Fibroblast of skin of abdomen (primary cell): ENCODE measurements around the gene PHF20.
"Not testable (repeated sequence)": the region's sequence is repeated elsewhere in the genome, so short reads cannot be mapped to it uniquely, and the experiment has no call there.

Experiments used
- DNase-seq: peaks from one replicate; pipeline ENCODE4 v3.0.0-alpha.2; 2013

Gene PHF20

DNA sequence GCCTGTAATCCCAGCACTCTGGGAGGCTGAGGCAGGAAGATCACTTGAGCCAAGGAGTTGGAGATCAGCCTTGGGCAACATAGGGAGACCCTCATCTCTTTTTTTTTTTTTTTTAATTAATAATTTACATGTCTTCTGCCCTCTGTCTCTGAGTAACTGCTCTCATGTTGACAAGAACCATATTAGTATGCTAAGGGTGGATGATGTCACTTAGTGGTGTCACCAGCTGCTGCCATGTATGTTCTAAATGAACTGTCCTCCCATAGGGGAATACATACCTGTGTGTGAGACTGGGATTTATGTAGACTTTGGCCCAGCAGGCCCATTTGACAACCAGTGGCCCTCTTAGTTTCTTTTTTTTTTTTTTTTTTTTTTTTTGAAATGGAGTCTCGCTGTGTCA is 116.8 kb downstream of the PHF20 start:
- no peak for DNase-seq

DNA sequence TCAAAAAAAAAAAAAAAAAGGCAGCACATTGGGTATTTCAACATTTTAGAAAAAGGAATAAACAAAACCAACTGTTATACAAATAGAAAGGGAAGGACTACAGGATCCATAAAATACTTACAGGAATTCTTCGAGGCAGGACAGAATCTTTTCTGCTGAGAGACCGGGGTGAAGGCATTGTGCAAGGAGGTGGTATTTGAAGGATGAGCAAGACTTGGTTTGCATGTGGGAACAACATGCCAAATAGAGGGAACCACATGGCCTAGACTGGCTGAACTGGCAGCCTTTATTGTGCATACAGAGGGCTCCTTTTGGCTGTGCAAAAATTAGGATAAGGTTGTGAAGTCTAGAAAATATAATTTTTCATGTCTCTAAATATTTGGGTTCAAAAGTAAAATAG is 119.6 kb downstream of the PHF20 start:
- DNase-seq = peak; percentile 62

DNA sequence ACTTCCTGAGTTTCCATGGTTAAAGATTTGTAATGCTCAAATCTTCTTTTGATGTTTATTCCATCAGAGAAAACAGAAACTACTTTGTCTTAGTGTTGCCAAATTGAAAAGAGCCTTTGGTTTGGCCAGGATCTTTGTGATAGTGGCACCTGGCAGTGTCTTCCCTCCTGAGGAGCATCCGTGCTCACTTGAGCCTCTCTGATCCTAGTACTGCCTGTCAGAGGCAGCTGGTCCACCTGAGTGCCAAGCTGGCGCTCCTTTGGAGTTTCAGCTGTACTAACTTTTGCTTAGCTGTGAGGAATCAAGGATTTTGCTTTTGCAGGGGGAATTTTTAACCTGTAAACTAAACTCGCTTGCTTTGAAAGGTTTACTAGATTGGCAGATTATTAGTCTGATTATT is 121.1 kb downstream of the PHF20 start:
- DNase-seq = no peak

DNA sequence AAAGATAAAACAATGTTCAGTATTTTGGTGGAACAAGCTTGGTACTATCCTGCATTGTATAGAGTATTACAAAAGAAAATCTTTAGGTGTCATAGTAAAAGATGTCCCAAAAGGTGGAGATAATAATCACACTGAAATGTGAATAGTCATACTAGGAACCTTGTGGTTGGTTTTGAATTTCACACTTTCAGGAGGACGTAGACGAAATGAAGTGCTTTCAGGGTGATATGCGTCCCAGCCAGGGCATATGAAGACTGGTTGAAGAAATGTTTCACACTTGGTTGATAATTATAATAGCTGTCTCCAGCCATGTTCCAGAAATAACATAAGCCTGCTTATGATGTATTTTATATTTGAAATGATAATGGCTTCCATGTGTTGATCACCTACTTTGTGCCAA is 122.1 kb downstream of the PHF20 start:
- DNase-seq = no peak

DNA sequence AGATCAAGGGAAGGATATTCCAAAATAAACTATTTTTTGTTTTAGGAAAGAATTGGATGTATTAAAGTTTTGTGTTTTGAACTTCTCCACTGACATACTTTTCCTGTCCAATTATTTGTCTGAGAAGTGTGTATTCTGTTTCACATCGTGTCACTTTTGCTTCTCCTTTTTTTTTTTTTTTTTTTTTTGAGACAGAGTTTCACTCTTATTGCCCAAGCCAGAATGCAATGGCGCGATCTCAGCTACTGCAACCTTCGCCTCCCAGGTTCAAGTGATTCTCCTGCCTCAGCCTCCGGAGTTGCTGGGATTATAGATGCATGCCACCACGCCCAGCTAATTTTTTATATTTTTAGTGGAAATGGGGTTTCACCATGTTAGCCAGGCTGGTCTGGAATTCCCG is 123.7 kb downstream of the PHF20 start:
- not testable (repeated sequence) for DNase-seq

DNA sequence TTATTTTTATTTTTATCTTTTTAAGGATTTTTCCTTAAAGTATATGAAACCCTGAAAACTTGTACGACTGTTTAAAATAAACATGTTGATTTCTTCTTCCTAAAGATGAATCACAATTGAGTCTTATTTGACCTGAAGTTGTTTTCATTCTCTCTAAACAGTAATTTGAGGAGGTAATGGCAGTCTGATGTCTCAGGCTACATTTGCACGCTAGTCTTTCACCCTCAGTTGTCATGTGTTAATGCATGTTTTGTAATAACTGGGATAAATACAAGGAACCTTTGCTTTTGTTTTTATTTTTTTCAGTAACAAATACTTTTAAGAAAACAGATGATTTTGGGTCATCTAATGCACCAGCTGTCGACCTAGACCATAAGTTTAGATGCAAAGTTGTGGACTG is 127.2 kb downstream of the PHF20 start:
- no peak for DNase-seq

DNA sequence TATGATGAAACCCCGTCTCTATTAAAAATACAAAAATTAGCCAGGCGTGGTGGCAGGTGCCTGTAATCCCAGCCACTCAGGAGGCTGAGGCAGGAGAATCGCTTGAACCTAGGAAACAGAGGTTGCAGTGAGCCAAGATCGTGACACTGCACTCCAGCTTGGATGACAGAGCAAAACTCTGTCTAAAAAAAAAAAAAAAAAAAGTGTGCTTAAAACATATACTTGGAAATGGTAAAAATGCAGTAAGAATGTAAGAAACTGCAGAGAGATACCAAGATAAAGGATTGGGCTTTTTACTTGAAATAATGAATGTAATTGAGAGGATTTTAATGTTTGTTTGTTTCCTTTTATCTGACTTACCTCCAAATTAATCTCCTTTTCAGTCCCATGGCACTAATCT is 129.4 kb downstream of the PHF20 start:
- DNase-seq = not testable (repeated sequence)

DNA sequence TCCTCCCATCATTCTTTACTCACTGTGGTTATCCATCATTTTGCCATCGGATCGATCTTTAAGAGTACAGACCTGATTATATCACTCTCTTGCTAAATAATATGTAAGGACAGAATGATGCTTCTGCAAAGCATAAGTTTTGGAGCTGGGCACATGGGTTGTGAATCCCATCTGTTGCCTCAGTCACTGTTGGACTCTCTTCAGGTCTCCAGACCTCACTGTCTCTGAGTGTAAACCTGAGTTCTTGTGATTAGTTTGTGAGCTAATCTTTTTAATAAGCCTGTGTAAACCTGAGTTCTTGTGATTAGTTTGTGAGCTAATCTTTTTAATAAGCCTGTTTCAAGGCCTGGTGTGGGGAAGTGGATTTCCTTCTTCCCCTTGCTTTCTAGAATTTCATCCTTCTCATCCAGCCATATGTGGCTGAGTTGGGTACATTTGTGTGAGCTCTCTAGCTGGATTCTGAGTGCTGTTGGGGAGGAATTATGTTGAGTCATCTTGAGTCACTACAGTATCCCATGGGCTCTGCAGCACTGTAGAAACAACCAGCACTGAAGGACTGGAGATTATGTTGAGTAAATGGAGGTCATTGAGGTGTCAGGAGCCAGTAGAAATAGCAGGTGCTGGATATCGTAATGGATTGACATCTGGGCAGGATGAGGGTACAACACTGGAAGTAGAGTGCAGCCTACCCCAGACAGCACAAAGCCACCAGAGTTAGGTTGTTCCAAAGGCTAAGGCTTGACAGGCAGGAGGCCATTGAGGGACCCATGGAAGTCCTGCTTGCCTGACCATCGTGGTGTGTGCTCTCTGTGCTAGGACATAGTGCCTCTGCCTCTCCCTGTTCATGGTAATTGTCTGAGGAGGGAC is 130.1 kb downstream of the PHF20 start:
- DNase-seq = peak; percentile 87

DNA sequence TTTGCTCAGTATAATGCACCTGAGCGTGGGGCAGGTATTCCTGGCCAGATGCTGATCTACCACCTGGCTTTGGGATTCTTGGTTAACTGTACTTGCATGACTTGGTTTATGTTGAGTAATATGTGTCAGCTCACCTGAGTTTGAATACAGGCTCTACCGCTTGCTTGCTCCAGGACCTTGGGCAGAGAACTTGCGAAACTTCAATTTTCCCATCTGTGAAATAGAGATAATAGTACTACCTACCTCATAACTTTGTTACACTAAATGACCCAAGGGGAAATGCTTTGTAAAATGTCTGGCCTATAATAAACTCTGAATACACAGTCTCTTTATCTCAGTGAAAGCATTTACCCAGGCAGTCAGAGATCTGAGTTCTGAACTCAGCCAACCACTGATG is 130.7 kb downstream of the PHF20 start:
- no peak for DNase-seq

DNA sequence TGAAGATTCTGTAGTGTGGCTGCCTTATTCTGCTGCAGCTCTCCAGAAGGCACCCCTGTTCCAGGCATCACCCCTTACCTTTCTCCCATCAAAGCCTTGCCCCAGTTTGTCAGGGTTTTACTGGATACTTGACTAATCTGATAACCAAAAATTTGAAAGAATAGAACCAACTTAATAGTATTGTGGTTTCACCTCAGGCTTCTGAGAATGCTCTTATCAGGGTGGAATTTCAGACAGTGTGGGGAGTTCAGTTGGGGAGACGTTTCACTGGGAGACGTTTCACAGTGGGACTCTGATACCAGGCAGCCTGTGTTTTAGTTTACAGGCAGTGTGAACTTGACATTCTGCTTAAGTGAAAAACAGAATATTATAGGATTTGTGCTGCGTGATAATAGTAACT is 132.0 kb downstream of the PHF20 start:
- no peak for DNase-seq

DNA sequence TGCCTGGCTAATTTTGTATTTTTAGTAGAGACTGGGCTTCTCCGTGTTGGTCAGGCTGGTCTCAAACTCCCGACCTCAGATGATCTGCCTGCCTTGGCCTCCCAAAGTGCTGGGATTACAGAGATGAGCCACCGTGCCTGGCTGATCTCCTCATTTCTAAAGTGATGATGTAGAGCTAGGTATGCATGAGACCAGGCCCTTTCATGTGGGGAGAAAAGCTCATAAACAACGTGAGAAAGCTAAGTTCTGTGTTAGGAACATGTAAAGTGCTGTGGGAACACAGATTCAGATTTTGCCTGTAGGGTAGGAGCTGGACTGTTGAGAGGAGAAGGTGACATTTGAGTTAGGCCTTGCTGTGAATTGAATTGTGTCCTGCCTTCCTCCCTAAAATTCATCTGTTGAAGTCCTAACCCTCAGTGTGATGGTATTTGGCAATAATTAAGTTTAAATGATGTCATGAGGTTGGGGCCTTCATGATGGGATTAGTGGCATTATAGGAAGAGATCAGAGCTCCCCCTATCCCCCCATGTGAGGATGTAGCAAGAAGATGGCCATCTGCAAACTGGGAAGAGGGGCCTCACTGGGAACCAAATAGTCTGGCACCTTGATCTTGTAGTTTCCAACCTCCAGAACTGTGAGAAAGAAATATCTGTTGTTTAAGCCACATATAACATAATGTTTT is 133.3 kb downstream of the PHF20 start:
- no peak for DNase-seq

DNA sequence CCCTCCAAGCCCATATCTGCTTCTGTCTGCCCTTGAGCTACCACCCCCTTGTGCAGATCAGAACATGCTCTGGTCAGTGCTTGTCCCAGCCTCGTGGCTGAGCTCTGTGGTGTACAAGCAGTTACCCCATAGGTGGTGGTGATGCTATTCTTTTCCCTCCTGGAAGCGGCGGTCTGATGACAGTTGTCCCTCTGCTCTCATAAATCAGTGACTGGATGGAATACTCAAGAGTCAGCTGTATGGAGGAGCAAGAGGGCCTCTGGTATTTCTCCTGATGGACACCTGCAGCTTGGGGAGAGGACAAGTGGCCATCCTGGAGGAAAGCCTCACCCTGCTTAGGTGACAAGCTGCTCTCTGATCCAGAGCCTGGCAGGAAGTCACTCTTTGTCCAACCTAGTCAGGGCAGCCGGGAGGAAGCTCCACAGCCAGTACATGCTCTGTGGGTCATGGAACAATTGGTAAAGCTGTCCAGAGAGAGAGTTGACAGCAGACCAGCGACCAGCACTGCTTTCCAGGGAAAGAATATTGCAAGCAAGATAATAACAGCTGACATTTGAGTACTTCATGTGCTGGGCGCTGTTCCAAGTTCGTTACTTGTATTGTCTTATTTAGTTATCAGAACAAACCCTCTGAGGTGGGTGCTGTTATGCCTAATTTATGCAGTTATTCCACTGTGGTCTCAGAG is 135.3 kb downstream of the PHF20 start:
- no peak for DNase-seq

DNA sequence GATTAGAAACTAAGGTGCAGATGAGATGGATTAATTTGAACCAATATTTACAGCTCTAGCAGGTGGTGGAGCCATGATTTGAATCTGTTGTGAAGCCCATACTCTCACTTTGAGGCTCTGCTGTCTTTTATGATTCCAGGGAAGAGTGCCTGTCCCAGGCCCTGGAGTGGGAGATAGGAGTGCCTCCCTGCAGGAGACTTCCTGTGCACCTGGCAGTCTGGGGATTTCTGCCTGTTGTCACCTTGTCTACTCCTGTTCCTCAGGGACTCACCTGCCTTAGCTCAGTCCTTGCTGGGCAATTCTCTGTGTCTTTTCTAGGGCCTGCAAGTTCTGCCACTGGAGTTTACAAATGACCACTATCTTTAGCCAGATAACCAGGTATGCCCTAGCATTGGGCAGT is 136.2 kb downstream of the PHF20 start:
- DNase-seq = no peak

DNA sequence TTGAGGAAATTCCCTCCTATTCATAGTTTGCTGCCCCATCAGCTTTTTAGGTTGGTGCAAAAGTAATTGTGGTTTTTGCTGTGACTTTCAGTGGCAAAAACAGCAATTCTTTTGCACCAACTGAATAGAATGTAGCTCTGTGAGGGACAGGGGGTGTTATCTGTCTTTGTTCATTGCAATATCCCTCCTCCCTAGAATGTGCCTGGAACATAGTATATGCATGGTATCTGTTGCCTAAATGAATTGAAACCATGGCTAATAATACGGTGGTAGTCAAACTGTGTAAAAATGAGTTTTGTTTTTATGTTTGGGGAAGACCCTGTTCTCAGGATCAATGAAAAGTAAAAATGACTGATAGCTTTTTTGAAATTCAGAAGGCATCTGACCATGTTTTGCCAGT is 137.4 kb downstream of the PHF20 start:
- no peak for DNase-seq

DNA sequence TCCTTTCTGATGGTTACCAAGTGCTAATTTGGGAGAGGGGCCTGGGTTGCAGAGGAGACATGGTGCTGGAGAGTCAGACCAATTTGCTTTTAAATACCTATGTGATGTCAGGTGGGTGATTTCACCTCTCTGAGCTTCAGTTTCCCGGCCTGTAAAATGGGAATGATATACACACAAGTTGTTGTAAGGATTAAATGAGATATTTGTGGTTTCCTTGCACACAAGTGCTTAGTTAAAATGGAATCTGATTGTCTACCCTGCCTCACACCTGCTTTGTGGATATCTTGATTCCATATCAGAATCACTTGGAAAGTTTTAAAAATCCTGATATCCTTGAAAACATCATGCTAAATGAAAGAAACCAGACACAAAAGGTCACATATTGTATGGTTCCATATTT is 138.0 kb downstream of the PHF20 start:
- DNase-seq = no peak

DNA sequence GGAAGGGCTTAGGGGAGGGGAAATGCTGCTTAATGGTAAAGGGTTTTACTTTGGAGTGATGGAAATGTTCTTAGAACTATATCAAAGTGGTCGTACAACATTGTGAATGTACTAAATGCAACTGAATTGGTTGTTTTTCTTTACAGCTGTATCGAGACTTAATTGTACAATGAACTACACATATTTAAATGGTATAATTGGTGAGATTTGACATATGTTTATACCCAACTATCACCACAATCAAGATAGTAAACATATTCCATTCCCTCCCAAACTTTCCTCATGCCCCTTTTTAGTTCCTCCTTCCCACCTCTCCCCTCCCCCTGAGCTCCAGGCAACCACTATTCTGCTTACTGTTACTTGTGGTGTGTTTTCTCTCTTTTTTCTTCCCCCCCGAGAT is 138.4 kb downstream of the PHF20 start:
- no peak for DNase-seq

DNA sequence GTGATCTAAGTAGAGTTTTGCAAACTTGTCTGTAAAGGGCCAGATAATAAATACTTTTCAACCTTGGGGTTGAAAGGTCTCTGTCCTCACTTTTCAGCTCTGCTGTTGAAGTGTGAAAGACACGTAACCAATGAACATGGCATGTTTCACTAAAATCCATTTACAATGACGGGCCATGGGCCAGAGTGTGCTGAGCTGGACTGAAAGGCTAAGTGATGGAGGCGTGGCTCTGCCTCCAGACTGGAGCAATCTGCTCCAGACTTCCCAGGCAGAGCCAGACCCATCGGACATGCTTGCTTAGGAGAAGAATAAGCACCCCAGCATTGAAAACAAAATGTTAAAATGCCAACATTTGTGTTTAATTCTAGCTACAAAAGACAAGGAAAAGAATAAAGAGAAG is 141.1 kb downstream of the PHF20 start:
- DNase-seq = no peak

DNA sequence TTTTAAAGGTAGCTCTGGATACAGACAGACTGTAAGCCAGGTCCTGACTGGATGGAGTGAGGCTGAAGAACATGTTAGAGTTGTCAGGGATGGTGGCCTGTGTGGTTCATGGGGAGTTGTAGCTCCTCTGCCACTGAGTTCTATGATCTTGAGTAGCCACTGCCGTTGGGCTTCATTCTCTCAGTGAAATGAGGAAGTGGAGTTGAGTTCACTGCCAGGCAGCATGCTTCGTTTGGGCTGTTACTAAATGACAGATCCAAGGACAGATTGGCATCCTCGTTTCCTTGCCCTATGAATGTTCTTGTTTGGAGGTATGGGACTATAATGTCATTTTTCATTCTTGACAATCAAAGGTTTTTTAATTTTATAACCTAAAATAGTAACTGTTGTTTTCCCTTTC is 145.3 kb downstream of the PHF20 start:
- DNase-seq = no peak

DNA sequence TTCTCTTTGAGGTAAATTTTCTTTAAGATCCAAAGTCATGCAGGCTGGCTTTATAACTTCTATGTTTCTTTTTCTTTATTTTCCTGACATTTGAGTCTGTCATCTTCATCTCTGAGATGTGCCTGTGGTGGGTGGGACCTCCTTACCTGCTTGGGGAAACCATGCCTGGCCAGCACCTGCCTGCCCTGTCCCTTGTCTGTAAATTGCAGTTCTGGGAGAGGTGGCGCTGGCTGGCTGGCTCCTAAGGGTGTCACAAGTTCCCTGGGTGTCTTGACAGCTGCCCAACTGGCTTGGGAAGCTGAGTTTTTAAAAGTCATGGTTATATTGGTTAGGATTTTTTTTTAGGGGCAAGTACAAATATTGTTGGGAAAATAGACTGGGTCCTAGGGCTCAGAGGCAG is 146.2 kb downstream of the PHF20 start:
- DNase-seq = no peak

DNA sequence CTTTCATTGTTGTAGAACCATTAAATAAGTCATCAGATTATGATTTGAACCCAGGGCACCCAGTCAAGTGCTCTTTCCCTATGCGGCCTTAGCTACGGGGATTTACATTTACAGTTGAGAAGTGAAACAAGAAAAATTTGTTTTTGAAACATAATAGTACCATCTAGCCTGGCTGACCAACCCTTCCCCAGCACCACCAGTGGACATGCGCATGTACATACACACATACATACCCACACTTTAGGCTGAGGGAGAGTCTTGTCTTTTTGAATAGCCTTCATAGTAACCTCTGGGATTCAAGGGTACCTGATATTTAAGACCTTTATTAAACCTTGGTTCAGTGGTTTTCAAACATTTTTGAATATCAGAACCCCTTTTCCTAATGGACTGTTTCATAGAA is 148.7 kb downstream of the PHF20 start:
- no peak for DNase-seq

DNA sequence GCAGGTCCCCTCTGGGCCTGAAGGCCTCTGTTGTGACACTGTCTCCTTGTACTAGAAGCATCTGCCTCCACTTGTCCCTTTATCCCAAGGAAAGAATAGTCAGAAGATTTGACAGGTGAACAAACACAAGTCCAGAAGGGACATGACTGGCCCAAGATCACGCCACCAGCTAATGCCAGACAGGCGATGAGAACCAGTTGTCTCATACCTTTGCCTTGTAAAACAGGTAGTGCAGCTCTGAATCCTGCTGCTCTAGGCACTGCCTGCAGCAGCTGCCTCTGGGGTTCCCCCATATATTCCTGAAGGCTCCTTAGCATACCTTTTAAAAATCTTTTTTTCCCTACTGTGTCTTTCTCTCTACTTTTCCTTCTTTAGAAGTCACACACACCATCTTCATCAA is 157.5 kb downstream of the PHF20 start:
- DNase-seq = no peak

DNA sequence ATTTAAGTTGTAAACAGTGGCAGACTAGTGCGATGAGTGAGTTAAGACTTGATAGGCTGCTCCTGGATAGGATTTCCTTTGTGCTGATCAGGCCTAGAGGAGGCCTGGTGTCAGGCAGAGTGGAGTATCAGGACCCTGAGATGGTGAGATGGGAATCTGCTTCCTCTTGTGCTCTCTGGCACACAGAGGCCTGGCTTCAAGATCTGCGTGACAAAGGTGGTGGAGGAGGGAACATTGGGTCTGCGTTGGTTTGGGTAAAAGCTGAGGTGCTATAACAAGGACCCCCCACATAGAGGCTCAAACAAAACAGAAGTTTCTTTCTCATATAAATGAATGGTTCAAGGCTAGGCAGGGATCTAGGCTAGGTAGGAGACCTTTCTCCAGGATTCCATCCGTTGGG is 162.2 kb downstream of the PHF20 start:
- DNase-seq = no peak

DNA sequence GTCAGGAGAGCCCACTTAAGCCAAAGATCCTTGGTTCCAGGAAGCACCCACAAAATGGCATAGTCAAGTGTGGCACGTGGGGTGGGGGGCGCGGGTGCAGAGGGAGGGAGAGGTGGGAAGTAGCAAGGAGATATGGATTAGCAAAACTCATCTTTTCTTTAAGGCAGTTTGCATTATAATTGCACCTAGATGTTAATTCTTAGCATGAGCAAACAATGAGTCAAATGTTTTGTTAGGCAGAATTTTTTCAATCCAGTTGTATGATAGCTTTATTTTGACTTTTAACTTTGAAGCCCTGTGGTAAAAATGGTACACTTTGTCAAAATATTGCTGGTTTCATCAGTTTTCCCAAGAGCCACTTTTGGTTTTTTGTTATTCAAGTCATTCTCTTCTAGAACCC is 167.4 kb downstream of the PHF20 start:
- no peak for DNase-seq

DNA sequence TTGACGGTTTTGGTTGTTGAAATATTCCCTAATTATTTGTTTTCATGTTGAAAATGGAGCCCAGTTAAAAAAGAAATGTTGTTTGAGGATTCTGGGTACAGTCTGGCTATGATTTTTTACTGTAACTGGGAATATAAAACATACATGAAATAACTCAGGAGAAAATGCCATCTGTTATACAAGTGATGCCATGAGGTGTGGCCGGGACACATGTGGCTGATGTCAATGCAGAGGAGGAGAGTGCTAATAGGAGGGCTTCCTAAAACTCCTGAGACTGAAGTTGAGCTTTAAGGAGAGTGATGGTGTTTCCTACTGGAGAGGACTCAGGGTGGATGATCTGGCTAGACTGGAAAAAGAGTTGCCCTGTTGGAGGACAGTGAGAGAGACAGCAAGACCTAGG is 169.8 kb downstream of the PHF20 start:
- DNase-seq = no peak
